ENCODE results near the gene PRR23C.

The PRR23C gene

DNA sequence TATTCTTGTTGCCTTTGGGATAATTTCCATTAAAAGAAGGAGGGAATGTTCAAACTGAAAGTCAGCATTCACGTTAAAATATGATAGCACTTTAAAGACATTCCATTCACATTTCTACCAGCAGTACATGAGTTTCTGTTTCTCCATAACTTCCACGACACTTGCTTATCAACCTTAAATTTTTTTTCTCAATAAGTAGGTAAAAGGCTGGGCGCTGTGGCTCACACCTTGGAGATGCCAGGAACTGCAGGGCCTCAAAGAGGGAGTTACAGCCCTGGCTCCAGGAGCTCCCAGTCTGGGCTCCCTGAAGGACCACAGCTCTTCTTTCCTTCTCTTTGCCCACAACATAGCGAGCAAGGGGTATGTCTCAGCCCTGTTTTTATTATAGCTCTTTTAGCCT is 42.9 kb upstream of the PRR23C start:
- H3K4me2 ChIP-seq (ENCODE audit: low read depth, low read length, poor library complexity, severe bottlenecking), result no peak overlapping the region

DNA sequence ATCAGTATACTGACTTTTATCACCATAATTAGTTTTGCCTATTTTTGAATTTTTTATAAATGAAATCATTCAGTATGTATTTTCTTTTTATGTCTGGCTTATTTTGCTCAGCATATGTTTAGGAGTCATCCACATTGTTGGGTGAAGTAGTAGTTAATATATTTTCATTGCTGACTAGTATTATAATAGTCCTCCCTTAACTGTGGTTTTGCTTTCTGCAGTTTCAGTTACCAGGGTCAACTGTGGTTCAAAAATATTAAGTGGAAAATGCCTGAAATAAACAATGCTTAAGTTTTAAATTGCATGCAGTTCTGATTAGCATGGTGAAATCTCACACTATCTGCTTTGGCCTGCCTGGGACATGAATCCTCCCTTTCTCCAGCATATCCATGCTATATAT is 39.5 kb upstream of the PRR23C start:
- H3K9me3 ChIP-seq (ENCODE audit: insufficient read depth, low read length), result no peaks in the 10 kb centered on the region
- H3K27ac ChIP-seq (ENCODE audit: low read depth, low read length), result no peak overlapping the region
- TF ChIP-seq, protein P1, sequence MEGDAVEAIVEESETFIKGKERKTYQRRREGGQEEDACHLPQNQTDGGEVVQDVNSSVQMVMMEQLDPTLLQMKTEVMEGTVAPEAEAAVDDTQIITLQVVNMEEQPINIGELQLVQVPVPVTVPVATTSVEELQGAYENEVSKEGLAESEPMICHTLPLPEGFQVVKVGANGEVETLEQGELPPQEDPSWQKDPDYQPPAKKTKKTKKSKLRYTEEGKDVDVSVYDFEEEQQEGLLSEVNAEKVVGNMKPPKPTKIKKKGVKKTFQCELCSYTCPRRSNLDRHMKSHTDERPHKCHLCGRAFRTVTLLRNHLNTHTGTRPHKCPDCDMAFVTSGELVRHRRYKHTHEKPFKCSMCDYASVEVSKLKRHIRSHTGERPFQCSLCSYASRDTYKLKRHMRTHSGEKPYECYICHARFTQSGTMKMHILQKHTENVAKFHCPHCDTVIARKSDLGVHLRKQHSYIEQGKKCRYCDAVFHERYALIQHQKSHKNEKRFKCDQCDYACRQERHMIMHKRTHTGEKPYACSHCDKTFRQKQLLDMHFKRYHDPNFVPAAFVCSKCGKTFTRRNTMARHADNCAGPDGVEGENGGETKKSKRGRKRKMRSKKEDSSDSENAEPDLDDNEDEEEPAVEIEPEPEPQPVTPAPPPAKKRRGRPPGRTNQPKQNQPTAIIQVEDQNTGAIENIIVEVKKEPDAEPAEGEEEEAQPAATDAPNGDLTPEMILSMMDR (IDR thresholded peaks at IDR 0.05; ENCODE audit: insufficient read depth, low read length, poor library complexity, severe bottlenecking), result no peak
- no peak for TF ChIP-seq EZH2phosphoT487 (conservative IDR thresholded peaks at IDR 0.05; ENCODE audit: low read length)
- no peaks in the 10 kb centered on the region for H3K79me2 ChIP-seq (ENCODE audit: insufficient read depth, low read length)
- no peak overlapping the region for H2AFZ ChIP-seq (ENCODE audit: low read depth, low read length, severe bottlenecking)
- H3K4me2 ChIP-seq (ENCODE audit: low read depth, low read length, poor library complexity, severe bottlenecking), result no peak overlapping the region
- H3K27me3 ChIP-seq (ENCODE audit: low read length), result no peaks in the 10 kb centered on the region
- H3K36me3 ChIP-seq (ENCODE audit: low read length), result no peaks in the 10 kb centered on the region
- H3K4me3 ChIP-seq (ENCODE audit: insufficient read depth, low read length, poor library complexity, severe bottlenecking), result no peak overlapping the region
- no peaks in the 10 kb centered on the region for H4K20me1 ChIP-seq (ENCODE audit: low read depth, low read length)
- H3K9ac ChIP-seq (ENCODE audit: low read length), result no peak overlapping the region
- H3K9me2 ChIP-seq (replicated peaks; ENCODE audit: insufficient read depth, low read length), result no peaks in the 10 kb centered on the region
- H3F3A ChIP-seq (ENCODE audit: insufficient read depth), result no peaks in the 10 kb centered on the region

More for the DNA sequence above, 42.9 kb upstream of the PRR23C start:
- Histone ChIP-seq H3K36me3 (ENCODE audit: low read length) (no peaks in the 10 kb centered on the region), H3F3A (ENCODE audit: insufficient read depth) (no peaks in the 10 kb centered on the region), H3K9me3 (ENCODE audit: insufficient read depth, low read length) (no peaks in the 10 kb centered on the region), H3K4me3 (ENCODE audit: insufficient read depth, low read length, poor library complexity, severe bottlenecking) (no peak overlapping the region), H3K27ac (ENCODE audit: low read depth, low read length) (no peak overlapping the region), H2AFZ (ENCODE audit: low read depth, low read length, severe bottlenecking) (no peak overlapping the region), H3K9ac (ENCODE audit: low read length) (no peak overlapping the region), H3K9me2 (replicated peaks; ENCODE audit: insufficient read depth, low read length) (no peaks in the 10 kb centered on the region), H4K20me1 (ENCODE audit: low read depth, low read length) (no peaks in the 10 kb centered on the region), H3K27me3 (ENCODE audit: low read length) (no peaks in the 10 kb centered on the region), H3K79me2 (ENCODE audit: insufficient read depth, low read length) (no peaks in the 10 kb centered on the region)
- no peak for TF ChIP-seq EZH2phosphoT487 (conservative IDR thresholded peaks at IDR 0.05; ENCODE audit: low read length)
- TF ChIP-seq, protein P1 (IDR thresholded peaks at IDR 0.05; ENCODE audit: insufficient read depth, low read length, poor library complexity, severe bottlenecking), result no peak

DNA sequence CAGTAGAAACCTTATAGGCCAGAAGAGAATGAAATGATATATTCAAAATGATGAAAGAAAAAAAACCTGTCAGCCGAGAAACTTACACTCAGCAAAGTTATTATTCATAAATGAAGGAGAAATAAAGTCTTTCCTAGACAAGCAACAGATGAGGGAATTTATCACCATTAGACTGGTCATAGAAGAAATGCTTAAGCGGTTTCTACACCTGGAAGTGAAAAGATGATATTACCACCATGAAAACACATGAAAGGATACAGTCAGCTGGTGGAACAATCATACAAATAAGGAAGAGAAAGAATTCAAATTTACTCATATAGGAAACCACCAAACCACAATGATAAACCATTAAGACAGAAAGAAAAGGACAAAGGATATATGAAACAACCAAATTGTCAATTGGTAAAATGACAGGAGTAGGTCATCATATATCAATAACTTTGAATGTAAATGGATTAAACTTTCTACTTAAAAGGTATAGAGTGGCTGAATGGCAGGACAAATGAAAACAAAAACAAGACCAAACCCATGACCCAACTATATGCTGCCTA is 29.9 kb upstream of the PRR23C start:
- Histone ChIP-seq H3K9ac (ENCODE audit: low read length) (no peak overlapping the region), H3K4me3 (ENCODE audit: insufficient read depth, low read length, poor library complexity, severe bottlenecking) (no peak overlapping the region), H4K20me1 (ENCODE audit: low read depth, low read length) (no peaks in the 10 kb centered on the region), H3K27me3 (ENCODE audit: low read length) (no peaks in the 10 kb centered on the region), H3F3A (ENCODE audit: insufficient read depth) (no peaks in the 10 kb centered on the region), H3K9me3 (ENCODE audit: insufficient read depth, low read length) (no peaks in the 10 kb centered on the region), H3K27ac (ENCODE audit: low read depth, low read length) (no peak overlapping the region), H3K9me2 (replicated peaks; ENCODE audit: insufficient read depth, low read length) (no peaks in the 10 kb centered on the region), H3K36me3 (ENCODE audit: low read length) (no peaks in the 10 kb centered on the region), H3K79me2 (ENCODE audit: insufficient read depth, low read length) (no peaks in the 10 kb centered on the region), H3K4me2 (ENCODE audit: low read depth, low read length, poor library complexity, severe bottlenecking) (no peak overlapping the region), H2AFZ (ENCODE audit: low read depth, low read length, severe bottlenecking) (no peak overlapping the region)
- no peak for TF ChIP-seq EZH2phosphoT487 (conservative IDR thresholded peaks at IDR 0.05; ENCODE audit: low read length)
- TF ChIP-seq, protein P1 (IDR thresholded peaks at IDR 0.05; ENCODE audit: insufficient read depth, low read length, poor library complexity, severe bottlenecking), result no peak

Measured in SU-DHL-6 (cell line).